Measurements from ENCODE around the gene JDP2.

The JDP2 gene

GRCh38 chr14:75424496-75424895 is 3.3 kb upstream of the JDP2 start:
- TF ChIP-seq, protein P1, sequence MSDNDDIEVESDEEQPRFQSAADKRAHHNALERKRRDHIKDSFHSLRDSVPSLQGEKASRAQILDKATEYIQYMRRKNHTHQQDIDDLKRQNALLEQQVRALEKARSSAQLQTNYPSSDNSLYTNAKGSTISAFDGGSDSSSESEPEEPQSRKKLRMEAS (IDR thresholded peaks at IDR 0.05), result no peak
- no peak for TF ChIP-seq CREB1 (IDR thresholded peaks at IDR 0.05; ENCODE audit: low read depth)
- TF ChIP-seq TEAD4 (IDR thresholded peaks at IDR 0.05), result no peak
- TF ChIP-seq YY1 (IDR thresholded peaks at IDR 0.05; ENCODE audit: low read depth), result no peak
- no peak for TF ChIP-seq CEBPB (IDR thresholded peaks at IDR 0.05)
- TF ChIP-seq, protein P2, sequence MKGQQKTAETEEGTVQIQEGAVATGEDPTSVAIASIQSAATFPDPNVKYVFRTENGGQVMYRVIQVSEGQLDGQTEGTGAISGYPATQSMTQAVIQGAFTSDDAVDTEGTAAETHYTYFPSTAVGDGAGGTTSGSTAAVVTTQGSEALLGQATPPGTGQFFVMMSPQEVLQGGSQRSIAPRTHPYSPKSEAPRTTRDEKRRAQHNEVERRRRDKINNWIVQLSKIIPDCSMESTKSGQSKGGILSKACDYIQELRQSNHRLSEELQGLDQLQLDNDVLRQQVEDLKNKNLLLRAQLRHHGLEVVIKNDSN (IDR thresholded peaks at IDR 0.05), result no peak
- no peak for TF ChIP-seq EGR1 (IDR thresholded peaks at IDR 0.05)
- no peak for TF ChIP-seq FOXM1 (IDR thresholded peaks at IDR 0.05; ENCODE audit: borderline replicate concordance, low read depth)
- TF ChIP-seq RAD21 (IDR thresholded peaks at IDR 0.05; ENCODE audit: low read depth), result no peak
- TF ChIP-seq NFIC (IDR thresholded peaks at IDR 0.05), result no peak
- TF ChIP-seq TCF12 (IDR thresholded peaks at IDR 0.05; ENCODE audit: low read depth), result no peak

DNA sequence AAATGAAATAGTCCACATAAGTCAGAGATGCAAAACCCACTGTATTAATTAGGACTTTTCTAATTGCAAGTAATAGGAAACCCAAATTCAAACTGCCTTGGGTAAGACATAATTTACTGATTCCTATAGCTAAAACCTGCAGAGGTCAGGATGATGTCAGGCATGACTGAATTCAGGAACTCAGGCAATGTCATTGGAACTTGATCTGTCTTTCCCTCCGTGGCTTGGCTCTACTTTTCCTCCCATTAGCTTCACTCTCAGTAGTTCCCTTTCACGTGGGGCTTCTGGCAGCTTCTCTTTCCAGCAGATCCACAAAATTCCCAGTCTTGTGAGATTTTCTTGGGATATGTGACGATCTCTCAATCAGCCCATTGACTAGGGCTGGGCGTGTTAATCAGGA is 2.4 kb upstream of the JDP2 start:
- peak; percentile 45 for TF ChIP-seq EP300 (IDR thresholded peaks at IDR 0.05; ENCODE audit: borderline replicate concordance)
- TF ChIP-seq TEAD4 (IDR thresholded peaks at IDR 0.05), result peak; percentile 86
- peak; percentile 5; the same call in 1 of the 2 replicates for TF ChIP-seq CEBPB (IDR thresholded peaks at IDR 0.05)
- TF ChIP-seq EGR1 (IDR thresholded peaks at IDR 0.05), result no peak
- no peak for TF ChIP-seq ZBTB7A (IDR thresholded peaks at IDR 0.05; ENCODE audit: low read depth)
- no peak for TF ChIP-seq YY1 (IDR thresholded peaks at IDR 0.05; ENCODE audit: low read depth)
- no peak for TF ChIP-seq CREB1 (IDR thresholded peaks at IDR 0.05; ENCODE audit: low read depth)
- peak; percentile 36; the same call in 1 of the 2 replicates for TF ChIP-seq NFIC (IDR thresholded peaks at IDR 0.05)
- peak; percentile 17; the same call in 1 of the 2 replicates for TF ChIP-seq RAD21 (IDR thresholded peaks at IDR 0.05; ENCODE audit: low read depth)
- TF ChIP-seq, protein P3, sequence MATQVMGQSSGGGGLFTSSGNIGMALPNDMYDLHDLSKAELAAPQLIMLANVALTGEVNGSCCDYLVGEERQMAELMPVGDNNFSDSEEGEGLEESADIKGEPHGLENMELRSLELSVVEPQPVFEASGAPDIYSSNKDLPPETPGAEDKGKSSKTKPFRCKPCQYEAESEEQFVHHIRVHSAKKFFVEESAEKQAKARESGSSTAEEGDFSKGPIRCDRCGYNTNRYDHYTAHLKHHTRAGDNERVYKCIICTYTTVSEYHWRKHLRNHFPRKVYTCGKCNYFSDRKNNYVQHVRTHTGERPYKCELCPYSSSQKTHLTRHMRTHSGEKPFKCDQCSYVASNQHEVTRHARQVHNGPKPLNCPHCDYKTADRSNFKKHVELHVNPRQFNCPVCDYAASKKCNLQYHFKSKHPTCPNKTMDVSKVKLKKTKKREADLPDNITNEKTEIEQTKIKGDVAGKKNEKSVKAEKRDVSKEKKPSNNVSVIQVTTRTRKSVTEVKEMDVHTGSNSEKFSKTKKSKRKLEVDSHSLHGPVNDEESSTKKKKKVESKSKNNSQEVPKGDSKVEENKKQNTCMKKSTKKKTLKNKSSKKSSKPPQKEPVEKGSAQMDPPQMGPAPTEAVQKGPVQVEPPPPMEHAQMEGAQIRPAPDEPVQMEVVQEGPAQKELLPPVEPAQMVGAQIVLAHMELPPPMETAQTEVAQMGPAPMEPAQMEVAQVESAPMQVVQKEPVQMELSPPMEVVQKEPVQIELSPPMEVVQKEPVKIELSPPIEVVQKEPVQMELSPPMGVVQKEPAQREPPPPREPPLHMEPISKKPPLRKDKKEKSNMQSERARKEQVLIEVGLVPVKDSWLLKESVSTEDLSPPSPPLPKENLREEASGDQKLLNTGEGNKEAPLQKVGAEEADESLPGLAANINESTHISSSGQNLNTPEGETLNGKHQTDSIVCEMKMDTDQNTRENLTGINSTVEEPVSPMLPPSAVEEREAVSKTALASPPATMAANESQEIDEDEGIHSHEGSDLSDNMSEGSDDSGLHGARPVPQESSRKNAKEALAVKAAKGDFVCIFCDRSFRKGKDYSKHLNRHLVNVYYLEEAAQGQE (IDR thresholded peaks at IDR 0.05; ENCODE audit: low read depth), result no peak
- TF ChIP-seq TAF1 (IDR thresholded peaks at IDR 0.05; ENCODE audit: low read depth), result no peak
- TF ChIP-seq TCF12 (IDR thresholded peaks at IDR 0.05; ENCODE audit: low read depth), result peak; percentile 53; the same call in 1 of the 2 replicates
- 0 out of 2 replicates have a peak, but pooled peaks have one; percentile 12 for TF ChIP-seq FOXM1 (IDR thresholded peaks at IDR 0.05; ENCODE audit: borderline replicate concordance, low read depth)
- TF ChIP-seq, protein P2 (IDR thresholded peaks at IDR 0.05), result no peak
- TF ChIP-seq, protein P1 (IDR thresholded peaks at IDR 0.05), result peak; percentile 34

DNA sequence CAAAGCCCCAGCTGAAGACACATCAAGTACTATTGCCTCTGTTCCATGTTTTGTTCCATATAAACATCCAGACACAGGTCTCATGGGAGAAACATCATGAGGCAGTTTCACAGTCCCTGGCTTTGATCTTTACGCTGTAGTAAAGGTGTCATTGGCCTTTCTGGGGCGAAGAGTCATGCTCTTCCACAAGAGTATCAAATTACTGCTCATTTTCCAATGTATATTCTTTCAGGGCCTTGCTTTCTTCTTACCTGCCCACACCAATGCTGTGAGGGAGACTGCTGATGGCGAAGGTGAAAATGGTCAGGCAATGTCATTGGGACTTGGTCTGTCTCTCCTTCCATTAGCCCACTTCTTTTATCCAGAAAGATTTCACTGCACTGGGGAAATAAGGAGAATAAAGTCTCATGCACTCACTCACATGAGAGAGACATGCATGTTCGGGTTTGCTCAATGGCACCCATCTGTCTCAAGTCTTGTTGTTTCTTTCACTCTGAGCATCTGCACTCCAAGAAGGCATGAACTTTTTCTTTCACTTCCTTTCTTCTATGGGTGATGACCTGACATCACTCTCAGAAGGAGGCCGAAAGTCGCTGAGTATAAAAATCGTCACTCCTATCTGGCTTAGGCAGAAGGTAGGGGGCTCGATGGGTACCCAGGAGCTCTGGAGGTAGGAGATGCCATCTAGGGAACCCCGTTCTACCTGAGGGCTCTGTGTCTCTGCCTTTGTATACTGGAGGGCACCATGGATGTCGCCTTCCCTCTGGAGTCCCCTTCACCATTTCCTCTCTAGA is 1.3 kb upstream of the JDP2 start:
- no peak for TF ChIP-seq ZBTB7A (IDR thresholded peaks at IDR 0.05; ENCODE audit: low read depth)
- no peak for TF ChIP-seq TAF1 (IDR thresholded peaks at IDR 0.05; ENCODE audit: low read depth)
- TF ChIP-seq TCF12 (IDR thresholded peaks at IDR 0.05; ENCODE audit: low read depth), result no peak
- TF ChIP-seq CREB1 (IDR thresholded peaks at IDR 0.05; ENCODE audit: low read depth), result no peak
- TF ChIP-seq, protein P3 (IDR thresholded peaks at IDR 0.05; ENCODE audit: low read depth), result no peak
- TF ChIP-seq, protein P1 (IDR thresholded peaks at IDR 0.05), result no peak
- no peak for TF ChIP-seq YY1 (IDR thresholded peaks at IDR 0.05; ENCODE audit: low read depth)
- TF ChIP-seq TEAD4 (IDR thresholded peaks at IDR 0.05), result no peak
- TF ChIP-seq EP300 (IDR thresholded peaks at IDR 0.05; ENCODE audit: borderline replicate concordance), result no peak
- TF ChIP-seq, protein P2 (IDR thresholded peaks at IDR 0.05), result no peak
- TF ChIP-seq FOXM1 (IDR thresholded peaks at IDR 0.05; ENCODE audit: borderline replicate concordance, low read depth), result no peak
- TF ChIP-seq RAD21 (IDR thresholded peaks at IDR 0.05; ENCODE audit: low read depth), result no peak
- no peak for TF ChIP-seq NFIC (IDR thresholded peaks at IDR 0.05)
- TF ChIP-seq EGR1 (IDR thresholded peaks at IDR 0.05), result no peak
- no peak for TF ChIP-seq CEBPB (IDR thresholded peaks at IDR 0.05)

DNA sequence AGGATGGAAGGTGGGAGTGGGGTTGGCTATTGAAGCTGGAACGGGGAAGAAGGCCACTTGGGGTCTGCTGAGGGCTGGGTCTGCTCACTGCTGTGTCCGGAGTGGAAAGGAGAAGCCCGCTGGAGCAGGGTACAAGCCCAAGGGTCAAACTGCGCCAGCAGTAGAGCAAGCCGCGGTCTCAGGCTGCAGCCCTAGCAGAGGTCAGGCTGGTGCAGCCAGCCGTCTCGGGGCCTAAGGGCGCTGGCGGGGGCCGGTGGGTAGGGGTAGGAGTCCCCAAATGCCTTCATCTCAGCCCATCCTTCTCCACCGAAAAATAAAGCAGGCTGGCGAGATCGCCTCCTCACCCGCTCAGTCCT is 718 bp upstream of the JDP2 start:
- TF ChIP-seq, protein P1 (IDR thresholded peaks at IDR 0.05), result no peak

Data from Ishikawa (cell line).